Tibial nerve (tissue), 3 donors: ENCODE measurements around the gene ST3GAL6.

Experiments used
- POLR2A ChIP-seq, 2 donors: fragments of 450-650 bp; IDR thresholded peaks; one replicate each; pipeline ENCODE4 v1.6.1; 2017; ENCODE audit warnings: antibody characterized with exemption in 2 of 2, mild to moderate bottlenecking in 2 of 2, moderate library complexity in 2 of 2
- TF ChIP-seq, protein P1 (sequence below), 5 experiments: fragments of 200-600 bp in 3 of 5; fragments of 450-650 bp in 2 of 5; sonication (generic) in 3 of 5; IDR thresholded peaks; one replicate each; pipeline ENCODE4 v1.5.1; 2016 to 2019; ENCODE audit warnings: antibody characterized with exemption in 5 of 5, mild to moderate bottlenecking in 3 of 5, moderate library complexity in 2 of 5

DNA sequence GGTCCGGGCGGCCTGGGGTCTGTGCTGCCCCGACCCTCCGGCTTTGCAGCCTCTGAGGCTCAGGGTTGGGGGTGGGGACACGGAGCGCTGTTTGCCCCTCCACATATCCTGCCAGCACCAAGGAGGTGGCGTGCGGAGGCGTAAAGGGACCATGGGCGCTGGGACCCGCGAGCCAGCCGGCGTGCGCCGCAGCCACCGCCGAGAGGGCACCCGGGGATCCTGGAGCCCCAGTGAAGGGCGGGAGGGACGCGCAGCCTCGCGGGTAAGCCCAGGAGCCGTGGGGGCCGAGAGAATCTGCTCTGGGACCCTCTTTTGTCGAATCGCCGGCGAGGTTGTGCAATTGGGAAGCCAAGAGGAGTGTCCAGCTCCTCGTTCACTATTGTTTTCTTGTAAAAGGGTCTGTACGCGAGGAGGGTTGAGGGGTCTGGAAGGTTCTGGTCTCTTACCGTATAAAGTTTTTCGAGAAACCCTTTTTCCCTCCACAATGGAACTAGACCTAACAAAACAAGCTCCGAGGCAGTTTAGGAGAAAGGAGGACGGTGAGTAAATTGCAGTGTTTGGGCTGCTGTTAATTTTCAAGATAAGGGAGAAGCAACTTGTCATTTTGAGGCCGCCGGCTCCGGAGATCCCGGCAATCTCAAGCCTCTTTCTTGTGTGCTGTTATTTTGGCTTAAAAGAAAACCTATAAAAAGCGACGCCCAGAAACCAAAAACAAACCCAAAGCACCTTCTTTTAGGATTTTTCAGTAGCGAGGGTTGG is 29.9 kb upstream of the ST3GAL6 start:
- TF ChIP-seq, protein P1, sequence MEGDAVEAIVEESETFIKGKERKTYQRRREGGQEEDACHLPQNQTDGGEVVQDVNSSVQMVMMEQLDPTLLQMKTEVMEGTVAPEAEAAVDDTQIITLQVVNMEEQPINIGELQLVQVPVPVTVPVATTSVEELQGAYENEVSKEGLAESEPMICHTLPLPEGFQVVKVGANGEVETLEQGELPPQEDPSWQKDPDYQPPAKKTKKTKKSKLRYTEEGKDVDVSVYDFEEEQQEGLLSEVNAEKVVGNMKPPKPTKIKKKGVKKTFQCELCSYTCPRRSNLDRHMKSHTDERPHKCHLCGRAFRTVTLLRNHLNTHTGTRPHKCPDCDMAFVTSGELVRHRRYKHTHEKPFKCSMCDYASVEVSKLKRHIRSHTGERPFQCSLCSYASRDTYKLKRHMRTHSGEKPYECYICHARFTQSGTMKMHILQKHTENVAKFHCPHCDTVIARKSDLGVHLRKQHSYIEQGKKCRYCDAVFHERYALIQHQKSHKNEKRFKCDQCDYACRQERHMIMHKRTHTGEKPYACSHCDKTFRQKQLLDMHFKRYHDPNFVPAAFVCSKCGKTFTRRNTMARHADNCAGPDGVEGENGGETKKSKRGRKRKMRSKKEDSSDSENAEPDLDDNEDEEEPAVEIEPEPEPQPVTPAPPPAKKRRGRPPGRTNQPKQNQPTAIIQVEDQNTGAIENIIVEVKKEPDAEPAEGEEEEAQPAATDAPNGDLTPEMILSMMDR (IDR thresholded peaks at IDR 0.05), result no peak
- no peak for TF ChIP-seq POLR2A (IDR thresholded peaks at IDR 0.05)
